ENCODE results near the gene TAS2R39. TPM values are rescaled to one million over a fixed set of nuclear protein-coding genes. Genes with fewer than 3 reads are reported as not detected.

Gene TAS2R39
- total RNA-seq, 1 donor from 2014 or later, result not detected

- Histone ChIP-seq H3K27ac (no peak overlapping the region), H3K79me2 (ENCODE audit: low read depth) (no peaks in the 10 kb centered on the region), H3K9me3 (ENCODE audit: low read depth) (no peaks in the 10 kb centered on the region), H3F3A (ENCODE audit: low read depth) (no peaks in the 10 kb centered on the region), H3K27me3 (no peaks in the 10 kb centered on the region), H3K9ac (no peak overlapping the region), H3K4me1 (no peaks in the 10 kb centered on the region), H4K20me1 (ENCODE audit: low read depth) (no peaks in the 10 kb centered on the region), H3K36me3 (no peaks in the 10 kb centered on the region), H2AFZ (replicated peaks) (no peak overlapping the region), H3K4me3 (no peak overlapping the region), H3K4me2 (no peak overlapping the region)
- Mint-ChIP-seq H3K36me3 (no peaks in the 10 kb centered on the region), H3K9me3 (no peaks in the 10 kb centered on the region), H3K4me3 (no peak overlapping the region), H3K4me1 (peaks cover 2% of the 10 kb centered on the region), H3K27me3 (ENCODE audit: insufficient read depth, low read depth) (peaks cover 4% of the 10 kb centered on the region), H3K27ac (no peak overlapping the region)
- TF ChIP-seq CTCF (IDR thresholded peaks at IDR 0.05), result no peak
- no peak for TF ChIP-seq EZH2 (IDR thresholded peaks at IDR 0.05)
- TF ChIP-seq EZH2phosphoT487 (IDR thresholded peaks at IDR 0.05), result no peak
- DNase-seq (ENCODE audit: low spot score), result no peak
Observed at GRCh38 chr7:143223784-143224183, 40.6 kb downstream of the TAS2R39 start.

GRCh38 chr7:143225047-143225446 lies 41.8 kb downstream of the TAS2R39 start:
- H3K4me1 ChIP-seq, result peaks cover 9% of the 10 kb centered on the region
- no peaks in the 10 kb centered on the region for H3K27me3 ChIP-seq
- H3K27ac ChIP-seq, result no peak overlapping the region
- TF ChIP-seq EZH2 (IDR thresholded peaks at IDR 0.05) (no peak), CTCF (IDR thresholded peaks at IDR 0.05) (no peak), EZH2phosphoT487 (IDR thresholded peaks at IDR 0.05) (no peak)
- no peak overlapping the region for H3K9ac ChIP-seq
- no peak overlapping the region for H3K4me3 Mint-ChIP-seq
- H3K27ac Mint-ChIP-seq, result no peak overlapping the region
- H2AFZ ChIP-seq (replicated peaks), result no peak overlapping the region
- peaks cover 6% of the 10 kb centered on the region for H3F3A ChIP-seq (ENCODE audit: low read depth)
- peaks cover 5% of the 10 kb centered on the region for H3K4me1 Mint-ChIP-seq
- no peaks in the 10 kb centered on the region for H3K36me3 Mint-ChIP-seq
- H3K9me3 Mint-ChIP-seq, result no peaks in the 10 kb centered on the region
- H3K36me3 ChIP-seq, result no peaks in the 10 kb centered on the region
- no peaks in the 10 kb centered on the region for H3K79me2 ChIP-seq (ENCODE audit: low read depth)
- no peak overlapping the region for H3K4me3 ChIP-seq
- no peaks in the 10 kb centered on the region for H3K9me3 ChIP-seq (ENCODE audit: low read depth)
- no peak for DNase-seq (ENCODE audit: low spot score)
- H4K20me1 ChIP-seq (ENCODE audit: low read depth), result no peaks in the 10 kb centered on the region
- H3K27me3 Mint-ChIP-seq (ENCODE audit: insufficient read depth, low read depth), result peaks cover 4% of the 10 kb centered on the region
- H3K4me2 ChIP-seq, result no peak overlapping the region

GRCh38 chr7:143227806-143228205 lies 44.6 kb downstream of the TAS2R39 start:
- Histone ChIP-seq H3K9me3 (ENCODE audit: low read depth) (no peaks in the 10 kb centered on the region), H4K20me1 (ENCODE audit: low read depth) (no peaks in the 10 kb centered on the region), H3K9ac (no peak overlapping the region)

More at GRCh38 chr7:143227806-143228205, 44.6 kb downstream of the TAS2R39 start:
- no peak overlapping the region for H3K27ac Mint-ChIP-seq
- H3K79me2 ChIP-seq (ENCODE audit: low read depth), result no peaks in the 10 kb centered on the region
- no peak overlapping the region for H3K4me2 ChIP-seq
- peaks cover 6% of the 10 kb centered on the region for H3F3A ChIP-seq (ENCODE audit: low read depth)
- H3K36me3 ChIP-seq, result no peaks in the 10 kb centered on the region
- no peaks in the 10 kb centered on the region for H3K9me3 Mint-ChIP-seq
- peaks cover 4% of the 10 kb centered on the region for H3K27me3 Mint-ChIP-seq (ENCODE audit: insufficient read depth, low read depth)
- TF ChIP-seq EZH2 (IDR thresholded peaks at IDR 0.05) (no peak), CTCF (IDR thresholded peaks at IDR 0.05) (no peak), EZH2phosphoT487 (IDR thresholded peaks at IDR 0.05) (no peak)
- DNase-seq (ENCODE audit: low spot score), result no peak
- no peak overlapping the region for H2AFZ ChIP-seq (replicated peaks)
- no peaks in the 10 kb centered on the region for H3K36me3 Mint-ChIP-seq
- H3K4me3 ChIP-seq, result no peak overlapping the region
- H3K4me1 Mint-ChIP-seq, result peaks cover 5% of the 10 kb centered on the region
- no peak overlapping the region for H3K27ac ChIP-seq
- H3K27me3 ChIP-seq, result peaks cover 3% of the 10 kb centered on the region
- no peak overlapping the region for H3K4me3 Mint-ChIP-seq
- peaks cover 9% of the 10 kb centered on the region for H3K4me1 ChIP-seq
